ENCODE results near the gene PSD.

PSD gene

DNA sequence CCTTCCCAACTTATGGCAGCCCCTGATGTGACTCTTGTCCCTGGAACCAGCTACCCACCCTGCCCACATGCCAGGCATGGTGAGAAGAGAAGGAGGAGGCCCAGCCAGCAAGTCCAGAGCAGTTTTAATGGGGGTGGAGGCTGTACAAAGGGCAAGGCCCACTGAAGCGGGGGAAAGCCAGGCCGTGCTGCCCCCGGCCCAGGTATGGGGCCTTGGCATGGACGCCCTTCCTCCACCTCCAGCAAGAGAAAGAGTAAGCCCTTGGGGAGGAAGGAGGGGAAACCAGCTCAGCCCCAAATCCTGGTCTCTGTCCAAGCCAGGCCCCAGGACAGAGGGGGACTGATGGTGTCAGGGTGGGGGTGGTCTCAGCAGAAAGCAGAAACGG, 16.1 kb downstream of the PSD start:
- DNase-seq, result no peak

DNA sequence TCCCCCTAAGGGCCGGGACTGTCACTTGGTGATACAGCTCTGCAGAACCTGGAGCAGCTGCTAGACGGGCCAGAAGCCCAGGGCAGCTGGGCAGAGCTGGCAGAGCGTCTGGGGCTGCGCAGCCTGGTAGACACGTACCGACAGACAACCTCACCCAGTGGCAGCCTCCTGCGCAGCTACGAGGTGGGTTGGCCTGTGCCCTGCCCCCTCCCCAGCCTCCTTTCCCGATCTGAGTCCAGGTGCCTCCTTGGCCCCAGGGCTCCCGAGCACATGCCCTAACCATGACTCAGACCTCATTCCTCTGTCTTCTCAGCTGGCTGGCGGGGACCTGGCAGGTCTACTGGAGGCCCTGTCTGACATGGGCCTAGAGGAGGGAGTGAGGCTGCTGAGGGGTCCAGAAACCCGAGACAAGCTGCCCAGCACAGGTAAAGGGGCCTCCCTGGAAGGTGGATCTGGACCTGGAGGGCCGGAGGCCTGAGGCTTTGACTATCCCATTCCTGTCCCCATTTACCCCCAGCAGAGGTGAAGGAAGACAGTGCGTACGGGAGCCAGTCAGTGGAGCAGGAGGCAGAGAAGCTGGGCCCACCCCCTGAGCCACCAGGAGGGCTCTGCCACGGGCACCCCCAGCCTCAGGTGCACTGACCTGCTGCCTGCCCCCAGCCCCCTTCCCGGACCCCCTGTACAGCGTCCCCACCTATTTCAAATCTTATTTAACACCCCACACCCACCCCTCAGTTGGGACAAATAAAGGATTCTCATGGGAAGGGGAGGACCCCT, 16.7 kb downstream of the PSD start:
- no peak for DNase-seq

DNA sequence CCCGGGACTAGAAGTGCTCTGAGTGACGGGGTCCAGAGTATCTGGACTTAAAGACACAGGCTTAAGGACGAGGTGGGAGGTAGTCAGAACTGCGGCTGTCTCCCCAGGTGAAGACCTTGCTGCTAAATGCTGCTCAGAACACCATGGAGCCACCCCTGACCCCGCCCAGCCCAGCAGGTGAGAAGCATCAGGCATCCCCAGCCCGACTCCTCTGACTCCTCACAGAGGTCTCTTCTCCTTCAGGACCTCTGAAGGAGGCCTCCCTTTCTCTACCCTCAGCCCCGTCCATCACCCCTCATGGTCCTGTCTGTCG, 17.3 kb downstream of the PSD start:
- DNase-seq, result no peak

DNA sequence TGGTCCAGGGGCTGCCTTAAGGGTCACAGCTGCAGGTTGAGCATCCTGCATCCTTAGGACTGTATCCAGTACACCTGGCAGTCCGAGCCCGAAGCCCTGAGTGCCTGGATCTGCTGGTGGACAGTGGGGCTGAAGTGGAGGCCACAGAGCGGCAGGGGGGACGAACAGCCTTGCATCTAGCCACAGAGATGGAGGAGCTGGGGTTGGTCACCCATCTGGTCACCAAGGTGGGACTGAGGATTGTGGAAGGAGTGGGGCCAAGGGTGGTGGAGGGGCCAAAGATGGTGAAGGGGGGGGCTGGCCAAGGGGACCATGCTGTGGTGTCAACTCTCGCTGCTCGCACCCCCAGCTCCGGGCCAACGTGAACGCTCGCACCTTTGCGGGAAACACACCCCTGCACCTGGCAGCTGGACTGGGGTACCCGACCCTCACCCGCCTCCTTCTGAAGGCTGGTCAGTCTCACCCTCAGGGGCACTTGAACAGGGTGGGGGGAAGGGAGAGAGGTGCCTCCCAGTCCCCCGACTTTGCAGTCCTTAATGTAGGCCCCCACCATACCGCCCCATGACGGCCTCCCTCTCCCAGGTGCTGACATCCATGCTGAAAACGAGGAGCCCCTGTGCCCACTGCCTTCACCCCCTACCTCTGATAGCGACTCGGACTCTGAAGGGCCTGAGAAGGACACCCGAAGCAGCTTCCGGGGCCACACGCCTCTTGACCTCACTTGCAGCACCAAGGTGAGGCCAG, 17.8 kb downstream of the PSD start:
- DNase-seq, result no peak

DNA sequence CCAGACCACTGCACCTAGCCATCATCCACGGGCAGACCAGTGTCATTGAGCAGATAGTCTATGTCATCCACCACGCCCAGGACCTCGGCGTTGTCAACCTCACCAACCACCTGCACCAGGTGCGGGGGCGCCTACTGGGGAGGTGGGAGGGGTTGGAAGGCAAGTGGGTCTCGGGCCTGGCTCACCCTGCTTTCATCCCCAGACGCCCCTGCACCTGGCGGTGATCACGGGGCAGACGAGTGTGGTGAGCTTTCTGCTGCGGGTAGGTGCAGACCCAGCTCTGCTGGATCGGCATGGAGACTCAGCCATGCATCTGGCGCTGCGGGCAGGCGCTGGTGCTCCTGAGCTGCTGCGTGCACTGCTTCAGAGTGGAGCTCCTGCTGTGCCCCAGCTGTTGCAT, 18.5 kb downstream of the PSD start:
- DNase-seq, result no peak

DNA sequence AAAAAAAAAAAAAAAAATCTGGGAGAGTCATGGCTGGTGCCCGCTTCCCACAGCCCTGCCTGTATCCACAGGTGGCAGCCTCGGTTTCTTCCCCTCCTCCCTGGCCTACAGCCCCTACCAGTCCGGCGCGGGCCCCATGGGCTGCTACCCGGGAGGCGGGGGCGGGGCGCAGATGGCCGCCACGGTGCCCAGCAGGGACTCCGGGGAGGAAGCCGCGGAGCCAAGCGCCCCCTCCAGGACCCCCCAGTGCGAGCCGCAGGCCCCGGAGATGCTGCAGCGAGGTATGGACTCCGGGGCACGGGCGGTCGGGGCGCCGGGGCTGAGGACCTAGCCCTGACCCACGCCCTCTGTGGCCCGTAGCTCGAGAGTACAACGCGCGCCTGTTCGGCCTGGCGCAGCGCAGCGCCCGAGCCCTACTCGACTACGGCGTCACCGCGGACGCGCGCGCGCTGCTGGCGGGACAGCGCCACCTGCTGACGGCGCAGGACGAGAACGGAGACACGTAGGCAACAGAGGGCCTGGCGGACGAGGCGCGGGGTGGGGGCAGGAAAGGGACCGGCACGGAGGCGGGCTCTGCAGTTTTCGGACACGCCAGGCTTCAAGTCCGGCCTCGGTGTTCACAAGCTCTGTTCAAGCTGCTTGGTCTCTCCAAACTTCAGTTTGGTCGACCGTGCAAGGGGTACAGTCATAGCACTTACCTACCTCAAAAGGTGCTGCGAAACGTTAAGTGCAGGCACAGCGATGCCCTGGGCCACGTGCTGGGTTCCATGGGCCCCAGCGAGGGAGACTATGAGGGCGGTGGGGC, 19.2 kb downstream of the PSD start:
- DNase-seq, result no peak

DNA sequence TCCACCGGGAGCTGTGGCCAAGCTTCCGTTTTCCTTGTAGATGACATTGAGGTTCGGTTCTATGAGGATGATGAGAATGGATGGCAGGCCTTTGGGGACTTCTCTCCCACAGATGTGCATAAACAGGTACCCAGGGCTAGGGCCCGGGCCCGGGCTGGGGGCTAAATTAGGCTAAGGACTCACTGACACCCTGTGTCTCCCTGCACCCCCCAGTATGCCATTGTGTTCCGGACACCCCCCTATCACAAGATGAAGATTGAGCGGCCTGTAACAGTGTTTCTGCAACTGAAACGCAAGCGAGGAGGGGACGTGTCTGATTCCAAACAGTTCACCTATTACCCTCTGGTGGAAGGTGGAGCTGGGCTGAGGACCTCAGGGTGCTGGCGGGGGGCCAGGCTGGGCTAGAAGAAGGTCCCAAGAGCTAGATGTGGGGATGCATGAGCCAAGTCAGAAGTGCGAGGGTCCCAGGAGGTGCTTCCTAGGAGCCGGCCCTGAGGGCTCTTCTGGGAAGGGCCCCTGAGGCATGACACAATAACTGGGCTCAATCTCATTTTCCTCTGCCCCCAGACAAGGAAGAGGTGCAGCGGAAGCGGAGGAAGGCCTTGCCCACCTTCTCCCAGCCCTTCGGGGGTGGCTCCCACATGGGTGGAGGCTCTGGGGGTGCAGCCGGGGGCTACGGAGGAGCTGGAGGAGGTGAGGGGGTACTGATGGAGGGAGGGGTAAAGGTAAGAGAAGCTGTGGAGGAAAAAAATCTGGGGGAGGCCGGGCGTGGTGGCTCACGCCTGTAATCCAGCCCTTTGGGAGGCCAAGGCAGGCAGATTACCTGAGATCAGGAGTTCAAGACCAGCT, 20.2 kb downstream of the PSD start:
- no peak for DNase-seq

DNA sequence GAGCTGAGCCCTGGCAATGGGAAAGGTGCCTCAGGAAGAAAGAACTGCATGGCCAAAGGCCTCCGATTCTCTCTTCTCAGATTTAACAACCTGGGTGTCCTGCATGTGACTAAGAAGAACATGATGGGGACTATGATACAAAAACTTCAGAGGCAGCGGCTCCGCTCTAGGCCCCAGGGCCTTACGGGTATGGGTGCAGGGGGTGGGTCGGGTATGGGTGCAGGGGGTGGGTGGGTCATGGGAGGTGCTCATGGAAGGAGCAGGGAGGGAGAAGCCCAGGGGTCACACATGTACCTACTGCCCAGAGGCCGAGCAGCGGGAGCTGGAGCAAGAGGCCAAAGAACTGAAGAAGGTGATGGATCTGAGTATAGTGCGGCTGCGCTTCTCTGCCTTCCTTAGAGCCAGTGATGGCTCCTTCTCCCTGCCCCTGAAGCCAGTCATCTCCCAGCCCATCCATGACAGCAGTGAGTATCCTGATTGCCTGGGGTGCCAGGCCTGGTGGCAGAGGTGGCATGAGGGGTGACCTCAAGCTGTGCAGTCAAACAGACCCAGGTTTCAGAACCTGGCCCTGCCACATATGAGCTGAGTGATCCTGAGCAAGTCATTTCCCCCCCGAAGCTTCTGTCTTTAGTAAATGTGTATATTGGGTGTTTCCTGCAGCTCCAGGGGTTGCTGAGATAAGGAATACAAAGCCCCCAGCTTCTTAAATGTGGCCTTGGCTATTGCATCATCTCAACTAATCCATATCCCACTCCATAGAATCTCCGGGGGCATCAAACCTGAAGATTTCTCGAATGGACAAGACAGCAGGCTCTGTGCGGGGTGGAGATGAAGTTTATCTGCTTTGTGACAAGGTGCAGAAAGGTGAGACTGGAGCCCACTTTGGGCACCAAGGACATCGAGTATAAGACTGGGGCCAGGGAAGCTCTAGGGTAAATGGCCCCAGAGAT, 21.1 kb downstream of the PSD start:
- no peak for DNase-seq

DNA sequence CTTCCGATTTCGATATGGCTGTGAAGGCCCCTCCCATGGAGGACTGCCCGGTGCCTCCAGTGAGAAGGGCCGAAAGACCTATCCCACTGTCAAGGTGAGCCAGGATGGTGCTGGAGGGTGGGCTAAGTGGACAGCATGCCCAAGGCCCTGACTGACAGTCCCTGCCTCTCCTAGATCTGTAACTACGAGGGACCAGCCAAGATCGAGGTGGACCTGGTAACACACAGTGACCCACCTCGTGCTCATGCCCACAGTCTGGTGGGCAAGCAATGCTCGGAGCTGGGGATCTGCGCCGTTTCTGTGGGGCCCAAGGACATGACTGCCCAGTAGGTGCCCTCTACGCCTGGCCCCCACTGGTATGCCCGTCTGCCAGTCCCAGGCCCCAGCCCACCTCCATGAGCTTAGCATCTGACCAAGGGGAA, 21.8 kb downstream of the PSD start:
- DNase-seq, result no peak

DNA sequence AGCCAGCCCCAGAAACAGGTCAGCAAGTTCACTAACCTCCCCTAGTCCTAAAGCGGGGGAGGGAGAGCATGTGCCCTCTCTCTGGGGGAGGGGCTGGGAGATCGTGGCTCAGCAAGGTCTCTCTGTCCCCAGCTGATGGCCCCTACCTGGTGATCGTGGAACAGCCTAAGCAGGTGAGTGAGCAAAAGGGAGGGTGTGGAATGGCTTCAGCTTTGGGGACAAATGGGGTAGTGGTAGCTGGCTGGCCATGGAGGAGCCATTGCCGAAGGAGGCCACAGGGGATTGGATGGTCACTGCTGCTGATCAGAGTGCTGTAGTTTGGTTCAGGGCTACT, 22.3 kb downstream of the PSD start:
- no peak for DNase-seq

DNA sequence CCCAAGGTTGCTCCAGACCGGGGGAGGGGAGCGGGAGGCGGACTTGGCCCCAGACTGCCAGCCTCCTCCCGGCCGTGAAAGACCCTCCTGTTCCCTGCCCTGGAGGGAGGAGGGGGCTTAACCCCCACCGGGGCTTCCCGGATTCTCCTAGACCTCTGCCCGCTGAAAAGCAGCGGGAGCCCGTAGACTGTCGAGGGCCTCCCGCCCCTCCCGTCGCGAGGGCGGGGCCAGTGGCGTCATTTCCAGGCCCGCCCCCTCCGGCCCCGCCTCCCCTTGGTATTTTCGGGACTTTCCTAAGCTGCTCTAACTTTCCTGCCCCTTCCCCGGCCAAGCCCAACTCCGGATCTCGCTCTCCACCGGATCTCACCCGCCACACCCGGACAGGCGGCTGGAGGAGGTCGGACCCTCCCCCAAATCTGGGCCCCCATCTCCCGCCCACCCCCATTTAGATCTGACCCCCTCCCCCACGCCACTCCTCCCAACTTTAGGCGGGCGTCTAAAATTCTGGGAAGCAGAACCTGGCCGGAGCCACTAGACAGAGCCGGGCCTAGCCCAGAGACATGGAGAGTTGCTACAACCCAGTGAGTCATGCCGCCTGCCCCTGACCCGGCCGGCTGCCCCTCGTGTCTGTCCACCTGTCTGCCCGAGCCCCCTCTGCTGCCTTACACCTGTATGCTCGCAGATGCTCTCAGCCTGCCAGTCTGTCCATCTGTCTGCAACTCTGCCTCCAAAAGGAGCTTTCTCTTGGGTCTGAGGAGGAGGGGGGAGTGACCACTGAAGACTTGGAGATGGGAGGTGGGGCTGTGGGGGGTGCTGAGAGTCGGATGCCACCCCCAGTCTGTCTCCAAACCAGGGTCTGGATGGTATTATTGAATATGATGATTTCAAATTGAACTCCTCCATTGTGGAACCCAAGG, 22.9 kb downstream of the PSD start, which contains the start of gene NFKB2:
Gene NFKB2 (plus strand): TSS at position 306 of the 917 bp plus-strand sequence. CDS start 255 bp downstream, at position 561.
- DNase-seq, result no peak

DNA sequence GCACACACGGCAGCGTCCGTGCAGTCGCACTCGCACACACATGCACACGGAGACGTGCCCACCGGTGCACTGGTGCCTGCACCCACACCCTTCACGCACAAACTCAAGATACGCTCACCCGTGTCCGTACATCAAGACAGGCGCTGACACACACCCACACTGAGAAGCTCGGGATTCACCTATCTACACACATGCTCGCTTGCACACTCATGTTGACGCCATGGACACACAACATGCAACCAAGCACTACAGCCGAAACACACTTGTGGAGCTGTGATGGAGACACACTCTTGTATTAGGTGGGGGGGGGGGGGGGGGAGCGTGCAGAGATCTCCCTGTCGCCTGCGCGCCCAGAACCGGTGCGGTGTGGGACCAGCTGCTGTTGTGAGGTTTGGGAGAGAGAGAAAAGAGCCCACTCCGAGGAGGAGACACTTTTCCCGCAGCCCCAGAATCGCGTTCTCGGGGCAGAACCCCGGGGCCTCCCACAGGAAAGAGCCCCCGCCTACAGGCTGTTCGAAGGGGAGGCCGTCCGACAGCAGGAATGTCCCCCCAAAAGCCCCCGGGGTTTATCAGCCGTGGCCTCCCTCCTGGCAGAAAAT, 23.7 kb downstream of the PSD start:
- no peak for DNase-seq

DNA sequence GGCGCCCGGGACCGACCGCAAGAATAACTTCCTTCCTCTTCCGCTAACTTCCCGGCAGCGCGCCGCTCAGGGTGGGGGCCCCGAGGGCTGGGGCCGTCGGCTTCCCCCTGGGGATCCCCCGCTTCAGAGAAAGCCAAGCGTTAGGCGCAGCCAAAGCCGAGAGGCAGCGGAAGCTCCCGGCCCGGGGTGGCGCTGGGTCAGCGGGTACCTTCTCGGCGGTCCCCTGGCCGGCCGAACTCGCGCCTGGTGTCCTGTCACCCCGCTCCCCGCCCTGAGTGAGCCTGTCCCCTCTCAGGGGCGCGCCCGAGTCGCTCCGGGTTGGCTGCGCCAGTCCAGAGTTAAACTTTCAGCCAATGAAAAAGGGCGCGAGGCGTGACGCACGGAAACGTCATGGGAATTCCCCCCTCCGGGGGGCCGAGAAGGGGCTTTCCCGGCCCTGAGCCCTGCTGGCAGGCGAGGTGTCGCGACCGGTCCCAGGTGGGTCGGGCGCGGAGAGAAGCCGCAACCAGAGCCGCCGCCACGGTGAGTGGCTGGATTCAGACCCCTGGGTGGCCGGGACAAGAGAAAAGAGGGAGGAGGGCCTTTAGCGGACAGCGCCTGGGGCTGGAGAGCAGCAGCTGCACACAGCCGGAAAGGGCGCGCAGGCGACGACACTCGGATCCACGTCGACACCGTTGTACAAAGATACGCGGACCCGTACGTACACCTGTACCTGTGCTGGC, 24.3 kb downstream of the PSD start:
- no peak for DNase-seq

DNA sequence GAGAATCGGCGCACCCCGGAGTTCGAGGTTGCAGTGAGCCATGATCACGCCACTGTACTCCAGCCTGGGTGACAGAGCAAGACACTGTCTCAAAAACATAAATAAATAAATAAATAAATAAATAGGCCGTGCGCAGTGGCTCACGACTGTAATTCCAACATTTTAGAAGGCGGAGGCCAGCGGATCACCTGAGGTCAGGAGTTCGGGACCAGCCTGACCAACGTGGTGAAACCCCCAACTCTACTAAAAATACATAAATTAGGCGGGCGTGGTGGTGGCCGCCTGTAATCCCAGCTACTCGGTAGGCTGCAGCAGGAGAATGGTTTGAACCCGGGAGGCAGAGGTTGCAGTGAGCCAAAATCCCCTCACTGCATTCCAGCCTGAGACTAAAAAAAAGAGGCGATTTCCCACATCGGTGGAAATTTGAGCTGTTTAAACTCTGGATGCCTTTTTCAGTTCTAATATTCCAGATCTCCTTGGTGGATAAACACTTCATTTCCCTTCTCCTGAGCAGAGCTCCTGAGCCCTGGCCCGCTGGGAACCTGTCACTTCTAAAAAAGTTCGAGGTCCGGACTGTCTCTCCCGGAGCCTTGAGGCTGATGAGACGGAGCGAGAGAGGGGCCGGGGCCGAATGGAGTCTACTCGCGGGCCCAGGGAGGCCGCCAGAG, 25.0 kb downstream of the PSD start:
- no peak for DNase-seq

DNA sequence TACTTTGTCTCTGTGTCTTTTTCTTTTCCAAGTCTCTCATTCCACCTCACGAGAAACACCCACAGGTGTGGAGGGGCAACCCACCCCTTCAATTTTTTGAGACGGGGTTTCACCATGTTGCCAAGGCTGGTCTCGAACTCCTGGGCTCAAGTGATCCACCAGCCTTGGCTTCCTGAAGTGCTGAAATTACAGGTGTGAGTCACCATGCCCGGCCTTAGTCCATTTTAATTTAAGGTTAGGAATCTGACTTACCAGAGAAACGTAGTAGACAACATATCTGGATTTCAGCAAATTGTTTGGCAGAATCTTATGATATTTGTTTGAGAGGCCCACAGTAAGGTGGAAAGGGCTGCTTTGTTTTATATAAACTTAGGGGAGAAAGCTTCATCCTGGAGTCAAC, 26.3 kb downstream of the PSD start:
- no peak for DNase-seq

DNA sequence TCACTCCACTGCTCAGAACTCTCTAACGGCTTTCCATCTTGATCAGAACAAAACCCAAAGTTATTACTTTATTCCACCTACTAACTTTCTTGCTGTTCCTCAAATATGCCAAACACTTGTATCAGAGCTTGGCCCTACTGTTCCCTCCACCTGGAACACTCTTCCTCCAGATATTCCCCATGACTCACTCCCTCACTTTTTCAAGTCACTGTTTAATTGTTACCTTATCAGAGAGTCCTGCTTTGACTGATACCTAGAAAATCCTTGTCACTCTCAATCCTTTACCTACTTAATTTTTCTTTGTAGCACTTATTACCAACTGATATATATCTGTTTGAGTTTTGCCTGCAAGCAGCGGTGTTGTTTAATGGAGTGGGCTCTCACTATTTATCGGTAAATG, 28.7 kb downstream of the PSD start:
- no peak for DNase-seq

DNA sequence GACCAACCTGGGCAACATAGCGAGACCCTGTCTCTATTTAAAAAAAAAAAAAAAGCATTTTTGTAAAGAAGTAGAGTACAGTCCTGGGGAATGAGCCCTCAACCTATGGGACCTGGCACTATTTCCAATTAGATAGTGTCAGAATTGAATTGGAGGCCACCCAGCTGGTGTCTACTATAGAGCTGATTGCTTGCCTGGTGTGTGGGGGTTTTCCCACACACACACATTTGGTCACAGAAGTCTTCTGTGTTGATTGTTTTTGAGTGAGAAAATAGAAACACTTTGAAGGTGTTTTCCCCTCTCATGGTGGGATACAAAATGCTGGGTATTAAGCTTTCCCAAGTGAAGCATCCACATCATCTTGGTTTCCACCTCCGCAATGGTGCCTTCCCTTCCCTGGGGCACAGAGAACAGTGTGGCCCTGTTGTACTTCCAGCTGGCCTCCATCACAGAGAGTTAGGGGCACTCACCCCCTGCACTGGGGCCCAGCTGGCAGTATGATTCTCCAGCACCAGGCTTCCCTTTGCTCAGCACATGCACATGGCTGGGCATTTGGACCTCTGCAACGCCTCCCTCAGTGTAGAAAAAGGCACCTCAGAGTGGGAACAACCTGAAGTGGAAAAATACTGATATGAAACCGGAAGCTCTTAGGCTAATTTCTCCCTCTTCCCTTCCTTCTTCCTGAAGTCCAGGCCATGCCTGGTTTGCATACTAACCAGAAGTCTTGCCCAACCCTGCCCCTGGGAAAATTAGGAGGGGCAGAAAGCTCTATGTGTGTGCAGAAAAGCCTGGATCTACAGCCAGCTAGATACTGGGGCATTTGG, 33.8 kb downstream of the PSD start:
- no peak for DNase-seq

DNA sequence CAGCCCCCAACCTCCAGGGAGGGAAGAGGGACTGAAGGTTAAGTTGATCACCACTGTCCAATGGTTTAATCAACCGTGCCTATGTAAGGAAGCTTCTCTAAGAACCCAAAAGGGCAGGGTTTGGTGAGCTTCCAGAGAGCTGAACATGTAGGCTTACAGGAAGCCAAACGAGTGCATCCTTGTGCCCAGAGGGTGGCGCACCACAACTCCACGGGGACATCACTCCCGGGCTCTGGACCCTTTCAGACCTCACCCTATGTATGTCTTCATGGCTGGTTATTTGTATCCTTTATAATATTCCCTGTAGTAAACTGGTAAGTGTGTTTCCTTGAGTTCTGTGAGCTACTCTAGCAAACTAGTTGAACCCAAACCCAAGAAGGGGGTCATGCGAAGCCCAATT, 34.5 kb downstream of the PSD start:
- DNase-seq, result no peak
